K562 (cell line): Measurements from ENCODE around the gene ZNF280C. TPM values are rescaled to one million over a fixed set of nuclear protein-coding genes. Genes with fewer than 3 reads are reported as not detected.

Source experiments
- ATAC-seq: fragments of 200-7000 bp; cut with Tn5 transposase; 3 replicates; pipeline ENCODE4 v1.9.1; 2020; ENCODE audit warnings: moderate library complexity
- BruUV-seq: library from RNA; stranded (reverse); fragments of 400-500 nt; replicated peaks from 2 replicates; lab custom pipeline; 2021; lab: Mats Ljungman, UMichigan
- CTCF ChIA-PET: fragments of 300-600 bp; formaldehyde crosslinking; extraction: SDS; loops from one replicate; lab custom pipeline; 2021; ENCODE audit warnings: low intra/inter-chr PET ratio; lab: Yijun Ruan, JAX
- POLR2A ChIA-PET: fragments of 300-600, 350-650 bp; sonication (Branson Sonifier 250); formaldehyde crosslinking; extraction: SDS; loops from one replicate; lab custom pipeline; 2021; ENCODE audit warnings: antibody characterized with exemption, inconsistent platforms; lab: Yijun Ruan, JAX
- DNase-seq, 4 experiments: peaks; one replicate each; pipeline versions ENCODE4 v3.0.0 to v3.0.0-alpha.2; 2011 to 2018; ENCODE audit warnings: low spot score in 3 of 4, mixed read lengths in 3 of 4; ENCODE audit errors: extremely low read depth in 1 of 4
- FAIRE-seq: peaks from 2 replicates; lab custom pipeline; 2011; peaks lifted over from hg19 to GRCh38; lab: Jason Lieb, UNC
- H2AFZ ChIP-seq: 2 replicates; pipeline ENCODE4 v1.6.0; 2011; ENCODE audit warnings: low read depth, low read length, control low read depth, inconsistent platforms
- H3K27ac ChIP-seq: fragments of 200-600 bp; 3 replicates; pipeline ENCODE4 v1.8.0; 2011; ENCODE audit warnings: low read depth, mild to moderate bottlenecking, control low read depth, inconsistent platforms, low read length, moderate library complexity, mixed read lengths; ENCODE audit errors: extremely low read depth
- H3K27me3 ChIP-seq, 2 experiments: fragments of 300-600 bp in 1 of 2; 2 replicates in 1 of 2; 3 replicates in 1 of 2; pipeline versions ENCODE4 v1.6.0 to v1.8.0; 2011; ENCODE audit warnings: inconsistent platforms in 2 of 2, low read length in 2 of 2, mild to moderate bottlenecking in 1 of 2, mixed read lengths in 1 of 2, moderate library complexity in 1 of 2; ENCODE audit not compliant: control insufficient read depth in 2 of 2, insufficient read depth in 2 of 2
- H3K36me3 ChIP-seq: fragments of 300-600 bp; 3 replicates; pipeline ENCODE4 v1.8.0; 2011; ENCODE audit warnings: mild to moderate bottlenecking, low read length, inconsistent platforms; ENCODE audit not compliant: control insufficient read depth, insufficient read depth
- H3K4me1 ChIP-seq, 2 experiments: fragments of 200-600 bp in 1 of 2; replicated peaks in 1 of 2; 2 replicates in 1 of 2; 3 replicates in 1 of 2; pipeline versions ENCODE4 v1.5.1 to v1.8.0; 2011; ENCODE audit warnings: inconsistent platforms in 2 of 2, low read length in 2 of 2, mild to moderate bottlenecking in 1 of 2, mixed read lengths in 1 of 2, moderate library complexity in 1 of 2; ENCODE audit not compliant: control insufficient read depth in 2 of 2, insufficient read depth in 2 of 2
- H3K4me2 ChIP-seq: 2 replicates; pipeline ENCODE4 v1.6.1; 2011; ENCODE audit warnings: low read length, control low read depth, inconsistent platforms, mixed read lengths; ENCODE audit not compliant: insufficient read depth
- H3K4me3 ChIP-seq: fragments of 200-600 bp; sonication (generic), shearing (Covaris generic); 2 replicates; pipeline ENCODE4 v1.5.1; 2016; ENCODE audit warnings: control low read depth, inconsistent platforms
- H3K79me2 ChIP-seq: fragments of 200-600 bp; 3 replicates; pipeline ENCODE4 v1.8.0; 2011; ENCODE audit warnings: low read length, inconsistent platforms; ENCODE audit not compliant: control insufficient read depth, insufficient read depth
- H3K9ac ChIP-seq, 2 experiments: 2 replicates each; pipeline versions ENCODE4 v1.6.0 to v1.6.1; 2011; ENCODE audit warnings: low read depth in 2 of 2, low read length in 2 of 2, control low read depth in 1 of 2, inconsistent platforms in 1 of 2, mild to moderate bottlenecking in 1 of 2, mixed read lengths in 1 of 2; ENCODE audit not compliant: insufficient read depth in 1 of 2
- H3K9me1 ChIP-seq: one replicate; pipeline ENCODE4 v1.6.0; 2011; ENCODE audit warnings: inconsistent platforms, mild to moderate bottlenecking, low read length, moderate library complexity; ENCODE audit not compliant: control insufficient read depth, insufficient read depth
- H3K9me3 ChIP-seq: replicated peaks from 2 replicates; pipeline ENCODE4 v1.5.1; 2011; ENCODE audit warnings: low read depth, low read length, inconsistent platforms; ENCODE audit not compliant: control insufficient read depth, insufficient read depth
- H4K20me1 ChIP-seq: replicated peaks from 2 replicates; pipeline ENCODE4 v1.6.1; 2011; ENCODE audit warnings: low read length, inconsistent platforms, mixed read lengths; ENCODE audit not compliant: control insufficient read depth, insufficient read depth
- ATF1 ChIP-seq, 2 experiments: fragments of 450-650 bp in 1 of 2; IDR thresholded peaks; 2 replicates each; pipeline ENCODE4 v1.6.1; 2016; ENCODE audit warnings: missing compliant biosample characterization in 1 of 2, missing genetic modification characterization in 1 of 2
- CBFB ChIP-seq: sonication (generic); formaldehyde crosslinking; IDR thresholded peaks from 2 replicates; pipeline ENCODE4 v1.4.0; 2020; ENCODE audit warnings: mild to moderate bottlenecking, missing genetic modification reagents
- CREB1 ChIP-seq, 2 experiments: sonication (generic) in 1 of 2; formaldehyde crosslinking in 1 of 2; IDR thresholded peaks; 2 replicates each; pipeline versions ENCODE4 v1.6.1 to v1.8.0; 2012 to 2022; ENCODE audit warnings: inconsistent platforms in 1 of 2, mild to moderate bottlenecking in 1 of 2, missing genetic modification reagents in 1 of 2, moderate library complexity in 1 of 2
- CSDE1 ChIP-seq, 2 experiments: fragments of 450-650 bp; IDR thresholded peaks; 2 replicates each; pipeline ENCODE4 v1.6.1; 2016; ENCODE audit warnings: mild to moderate bottlenecking in 1 of 2
- FOXK2 ChIP-seq, 2 experiments: fragments of 450-650 bp; IDR thresholded peaks in 1 of 2; conservative IDR thresholded peaks in 1 of 2; 2 replicates each; pipeline ENCODE4 v1.6.1; 2016; ENCODE audit warnings: low read depth in 2 of 2, mild to moderate bottlenecking in 1 of 2
- HCFC1 ChIP-seq: IDR thresholded peaks from 2 replicates; pipeline ENCODE4 v1.6.1; 2012; ENCODE audit warnings: low read depth, low read length, improper control_type of control experiment
- HDGF ChIP-seq: fragments of 450-650 bp; IDR thresholded peaks from 2 replicates; pipeline ENCODE4 v1.6.1; 2016
- HLTF ChIP-seq: fragments of 450-650 bp; IDR thresholded peaks from 2 replicates; pipeline ENCODE4 v1.6.1; 2016
- HNRNPK ChIP-seq: fragments of 200-400 bp; formaldehyde crosslinking; IDR thresholded peaks from one replicate; pipeline ENCODE4 v1.6.1; 2018; ENCODE audit warnings: mild to moderate bottlenecking, low read depth, low read length; ENCODE audit not compliant: poor library complexity, severe bottlenecking
- IRF1 ChIP-seq: sonication (generic); formaldehyde crosslinking; IDR thresholded peaks from 2 replicates; pipeline ENCODE4 v1.8.0; 2022; ENCODE audit warnings: missing genetic modification reagents, mild to moderate bottlenecking, borderline replicate concordance
- MAFG ChIP-seq: fragments of 450-650 bp; conservative IDR thresholded peaks from 2 replicates; pipeline ENCODE4 v1.6.1; 2016; ENCODE audit warnings: missing genetic modification characterization, missing compliant biosample characterization
- MAFK ChIP-seq: IDR thresholded peaks from 2 replicates; pipeline ENCODE4 v1.6.1; 2011; ENCODE audit warnings: low read length, improper control_type of control experiment
- NELFE ChIP-seq: IDR thresholded peaks from 2 replicates; pipeline ENCODE4 v1.6.1; 2011; ENCODE audit warnings: mild to moderate bottlenecking; ENCODE audit not compliant: insufficient read depth, insufficient read length
- PCBP2 ChIP-seq: fragments of 200-400 bp; formaldehyde crosslinking; IDR thresholded peaks from 2 replicates; pipeline ENCODE4 v1.6.1; 2018; ENCODE audit warnings: low read length, low read depth, mild to moderate bottlenecking, moderate library complexity; ENCODE audit not compliant: poor library complexity, severe bottlenecking
- PHF20 ChIP-seq: fragments of 450-650 bp; IDR thresholded peaks from 2 replicates; pipeline ENCODE4 v1.6.1; 2018; ENCODE audit not compliant: partially characterized antibody
- PHTF2 ChIP-seq: fragments of 250-450 bp; sonication (Bioruptor Pico); IDR thresholded peaks from 2 replicates; pipeline ENCODE4 v1.5.0; 2021; ENCODE audit warnings: mild to moderate bottlenecking
- PTTG1 ChIP-seq: fragments of 450-650 bp; IDR thresholded peaks from 2 replicates; pipeline ENCODE4 v1.6.1; 2016; ENCODE audit warnings: low read depth, mild to moderate bottlenecking, missing genetic modification characterization, missing compliant biosample characterization
- RBM39 ChIP-seq: fragments of 200-400 bp; formaldehyde crosslinking; optimal IDR thresholded peaks from 2 replicates; pipeline ENCODE3; 2018; ENCODE audit warnings: low read depth, low read length
- RFX5 ChIP-seq: IDR thresholded peaks from 2 replicates; pipeline ENCODE4 v1.6.1; 2011; ENCODE audit warnings: low read depth, mild to moderate bottlenecking, improper control_type of control experiment, low read length
- RNF2 ChIP-seq: sonication (generic); IDR thresholded peaks from 2 replicates; pipeline ENCODE4 v1.6.1; 2016
- SMARCC2 ChIP-seq: fragments of 450-650 bp; IDR thresholded peaks from 2 replicates; pipeline ENCODE4 v1.6.1; 2017; ENCODE audit warnings: antibody characterized with exemption, moderate library complexity, mild to moderate bottlenecking, low read depth
- ZBTB8A ChIP-seq: fragments of 450-650 bp; IDR thresholded peaks from 2 replicates; pipeline ENCODE4 v1.6.1; 2018; ENCODE audit warnings: mild to moderate bottlenecking, moderate library complexity; ENCODE audit not compliant: partially characterized antibody
- ZFP1 ChIP-seq: fragments of 450-650 bp; formaldehyde crosslinking; IDR thresholded peaks from 2 replicates; pipeline ENCODE4 v1.4.0; 2020; ENCODE audit warnings: mild to moderate bottlenecking, mixed read lengths
- ZFX ChIP-seq: sonication (generic); formaldehyde crosslinking; IDR thresholded peaks from 2 replicates; pipeline ENCODE4 v1.8.0; 2022; ENCODE audit warnings: mild to moderate bottlenecking, missing genetic modification reagents, moderate library complexity
- ZNF146 ChIP-seq: IDR thresholded peaks from one replicate; pipeline ENCODE4 v1.6.1; 2018; ENCODE audit warnings: missing compliant biosample characterization; ENCODE audit not compliant: unreplicated experiment
- ZNF212 ChIP-seq: fragments of 450-650 bp; formaldehyde crosslinking; IDR thresholded peaks from 2 replicates; pipeline ENCODE4 v1.4.0; 2020; ENCODE audit warnings: mild to moderate bottlenecking
- ZNF263 ChIP-seq: sonication (generic); formaldehyde crosslinking; IDR thresholded peaks from 2 replicates; pipeline ENCODE4 v1.8.0; 2022; ENCODE audit warnings: mild to moderate bottlenecking, missing genetic modification reagents, borderline replicate concordance
- WGBS: fragments of 100-300 bp; shearing (Covaris generic); methylation state at CpG from one replicate; pipeline ENCODE4 v1.1.6; 2016; ENCODE audit warnings: low coverage, mixed read lengths; ENCODE audit not compliant: insufficient coverage; ENCODE audit errors: missing lambda C conversion rate; 5-methylcytosine and 5-hydroxymethylcytosine counted together
- in situ Hi-C: fragments of 300-500 bp; cut with MboI; formaldehyde crosslinking; loops from 4 replicates; pipeline ENCODE4 v1.15.0; 2018; ENCODE audit warnings: inconsistent platforms, mixed read lengths
- intact Hi-C: fragments of 100-400 bp; cut with micrococcal nuclease; formaldehyde crosslinking; loops from 2 replicates; pipeline ENCODE4 v1.14.2; 2022
- polyA plus RNA-seq, 8 experiments: library from polyadenylated mRNA; depleted of rRNA in 4 of 8; stranded (reverse) in 5 of 8; unstranded in 3 of 8; fragments of >200 nt; fragmentation: Nextera tagmentation in 2 of 8; fragmentation: Illumina TruSeq in 1 of 8; extraction: Ambion mirVana in 2 of 8; extraction: Trizol in 1 of 8; gene quantifications; 2 replicates each; pipeline versions ENCODE4 v1.2.1 to v1.2.3, GENCODE V29; 2011 to 2014; ENCODE audit warnings: inconsistent platforms in 1 of 8, missing spikeins in 1 of 8
- total RNA-seq, 7 experiments: library from RNA; depleted of rRNA in 6 of 7; stranded (reverse); fragments of >200 nt in 6 of 7; fragmentation: Illumina TruSeq in 2 of 7; extraction: Trizol in 2 of 7; gene quantifications; 2 replicates each; pipeline versions ENCODE4 v1.2.1 to v1.2.3, GENCODE V29; 2011 to 2021; ENCODE audit warnings: low replicate concordance in 1 of 7

Gene ZNF280C
- total and polyA plus RNA-seq, 9 of the 15 experiments (the other 6 are each of a cell fraction or from before 2014, with no cell fraction given) = 1.6 to 8.3 (median 4.4) TPM

GRCh38 chrX:130216320-130216719 lies 52.4 kb downstream of the ZNF280C start:
- no peak for FAIRE-seq
- peak in 2 of 4 experiments; percentile 6 to 19 for DNase-seq
- Histone ChIP-seq H3K27me3 (no peaks in the 10 kb centered on the region), H3K4me2 (no peak overlapping the region), H4K20me1 (no peaks in the 10 kb centered on the region), H3K4me1 (no peaks in the 10 kb centered on the region), H3K36me3 (peaks cover 31% of the 10 kb centered on the region; the same call in 2 of the 3 replicates), H3K79me2 (no peaks in the 10 kb centered on the region), H3K9ac (no peak overlapping the region), H3K9me1 (no peaks in the 10 kb centered on the region), H3K4me3 (no peak overlapping the region), H3K9me3 (no peaks in the 10 kb centered on the region), H2AFZ (no peak overlapping the region), H3K27ac (peak overlapping the region; percentile 15; the same call in 1 of the 3 replicates)
- peak; percentile 85 for ATAC-seq
- in situ Hi-C loops = no loop called here
- CTCF ChIA-PET = no interaction called here
- BruUV-seq = no TSS peak
- intact Hi-C loops = no loop called here
- POLR2A ChIA-PET = interaction anchor here (0.6 to 1.0 kb wide), 2 partner anchors 94 to 132 kb away, joined by 3 to 5 read pairs; no protein-coding TSS in a partner anchor
- 55% methylated on average over 4 of the region's 4 CpGs for WGBS
- TF ChIP-seq ZBTB8A (no peak), SMARCC2 (no peak), ATF1 (CRISPR knock-in tag; IDR thresholded peaks at IDR 0.05) (no peak), ATF1 (tag; IDR thresholded peaks at IDR 0.05) (peak; percentile 74), PTTG1 (no peak), IRF1 (CRISPR knock-in tag) (no peak), ZNF263 (no peak), FOXK2 (conservative IDR thresholded peaks at IDR 0.05 in 1 of 2, IDR thresholded peaks at IDR 0.05 in 1 of 2; ENCODE audit: low read depth in 2 of 2) (no peak), ZNF212 (CRISPR knock-in tag) (no peak), HLTF (no peak), NELFE (no peak), HDGF (no peak), HCFC1 (no peak), PHF20 (no peak), CREB1 (IDR thresholded peaks at IDR 0.05) (peak; percentile 48; the same call in 1 of the 2 replicates), CREB1 (CRISPR knock-in tag; IDR thresholded peaks at IDR 0.05) (no peak; the same call in 1 of the 2 replicates), RNF2 (no peak), ZNF146 (CRISPR knock-in tag) (no peak), ZFP1 (CRISPR knock-in tag) (no peak), MAFK (peak; percentile 51; the same call in 1 of the 2 replicates), RFX5 (peak; percentile 98), CBFB (CRISPR knock-in tag) (no peak), HNRNPK (no peak), PCBP2 (no peak), RBM39 (no peak), PHTF2 (CRISPR knock-in tag) (no peak), MAFG (tag) (peak; percentile 82), CSDE1 (IDR thresholded peaks at IDR 0.05) (no peak), ZFX (CRISPR knock-in tag) (no peak)
